HepG2 (cell line): ENCODE results near the gene TMEM38B. TPM values are rescaled to one million over a fixed set of nuclear protein-coding genes. Genes with fewer than 3 reads are reported as not detected.

ENCODE experiments used
- ATAC-seq: fragments of 200-7000 bp; cut with Tn5 transposase; 3 replicates; pipeline ENCODE4 v1.9.1; 2020; ENCODE audit warnings: mild to moderate bottlenecking, moderate library complexity
- BruUV-seq: library from RNA; stranded (reverse); fragments of 400-500 nt; replicated peaks from 2 replicates; lab custom pipeline; 2021; lab: Mats Ljungman, UMichigan
- CTCF ChIA-PET: fragments of 300-600 bp; formaldehyde crosslinking; extraction: SDS; loops from one replicate; lab custom pipeline; 2021; ENCODE audit warnings: low total read pairs, inconsistent platforms, low intra/inter-chr PET ratio; lab: Yijun Ruan, JAX
- POLR2A ChIA-PET: fragments of 350-600 bp; sonication (Branson Sonifier 250); formaldehyde crosslinking; loops from one replicate; lab custom pipeline; 2020; ENCODE audit warnings: antibody characterized with exemption, inconsistent platforms; lab: Yijun Ruan, JAX
- DNase-seq: peaks from one replicate; pipeline ENCODE4 v3.0.0-alpha.2; 2015; ENCODE audit warnings: low spot score
- FAIRE-seq: peaks from 3 replicates; lab custom pipeline; 2011; peaks lifted over from hg19 to GRCh38; lab: Jason Lieb, UNC
- H2AFZ ChIP-seq: one replicate; pipeline ENCODE4 v1.6.1; 2011; ENCODE audit warnings: low read length, inconsistent platforms
- H3K27ac ChIP-seq: fragments of 300-600 bp; 3 replicates; pipeline ENCODE4 v1.8.0; 2011; ENCODE audit warnings: mixed run types, mild to moderate bottlenecking, mixed read lengths, low read length, inconsistent platforms; ENCODE audit not compliant: insufficient read depth; ENCODE audit errors: extremely low read length
- H3K27me3 ChIP-seq, 2 experiments: fragments of 200-600 bp in 1 of 2; 2 replicates in 1 of 2; 3 replicates in 1 of 2; pipeline versions ENCODE4 v1.6.0 to v1.8.0; 2011; ENCODE audit warnings: low read length in 2 of 2, mild to moderate bottlenecking in 2 of 2, moderate library complexity in 2 of 2, inconsistent platforms in 1 of 2; ENCODE audit not compliant: insufficient read depth in 2 of 2, control insufficient read depth in 1 of 2
- H3K36me3 ChIP-seq, 2 experiments: fragments of 200-600 bp in 1 of 2; replicated peaks in 1 of 2; 2 replicates in 1 of 2; 3 replicates in 1 of 2; pipeline versions ENCODE4 v1.5.1 to v1.8.0; 2011; ENCODE audit warnings: low read length in 2 of 2, inconsistent platforms in 1 of 2; ENCODE audit not compliant: insufficient read depth in 2 of 2, control insufficient read depth in 1 of 2
- H3K4me1 ChIP-seq: 2 replicates; pipeline ENCODE4 v1.5.1; 2012; ENCODE audit warnings: low read length, inconsistent platforms; ENCODE audit not compliant: insufficient read depth
- H3K4me2 ChIP-seq: 2 replicates; pipeline ENCODE4 v1.6.0; 2011; ENCODE audit warnings: low read depth, low read length, inconsistent platforms
- H3K4me3 ChIP-seq, 3 experiments: fragments of 200-600 bp in 1 of 3; sonication (generic), shearing (Covaris generic) in 1 of 3; replicated peaks in 1 of 3; 2 replicates each; pipeline ENCODE4 v1.5.1; 2011 to 2016; ENCODE audit warnings: low read length in 3 of 3, inconsistent platforms in 2 of 3, low read depth in 2 of 3, mild to moderate bottlenecking in 2 of 3, control low read depth in 1 of 3, mixed read lengths in 1 of 3; ENCODE audit not compliant: insufficient read depth in 1 of 3
- H3K79me2 ChIP-seq: one replicate; pipeline ENCODE4 v1.6.1; 2011; ENCODE audit warnings: low read length, inconsistent platforms; ENCODE audit not compliant: insufficient read depth
- H3K9ac ChIP-seq: 2 replicates; pipeline ENCODE4 v1.6.0; 2011; ENCODE audit warnings: mild to moderate bottlenecking, low read depth, low read length, inconsistent platforms; ENCODE audit not compliant: insufficient read depth
- H3K9me3 ChIP-seq: 2 replicates; pipeline ENCODE4 v1.5.1; 2012; ENCODE audit warnings: mild to moderate bottlenecking, low read length
- H4K20me1 ChIP-seq: 2 replicates; pipeline ENCODE4 v1.6.0; 2011; ENCODE audit warnings: inconsistent platforms, mild to moderate bottlenecking, low read length, moderate library complexity; ENCODE audit not compliant: insufficient read depth
- ATM ChIP-seq: fragments of 450-650 bp; IDR thresholded peaks from 2 replicates; pipeline ENCODE4 v1.7.1; 2017; ENCODE audit warnings: mild to moderate bottlenecking, borderline replicate concordance
- CBX2 ChIP-seq, 2 experiments: fragments of 200-600 bp in 1 of 2; sonication (generic); formaldehyde crosslinking in 1 of 2; IDR thresholded peaks; 2 replicates each; pipeline versions ENCODE4 v1.7.0 to v1.8.1; 2018 to 2022; ENCODE audit warnings: low read depth in 2 of 2, low read length in 1 of 2, mild to moderate bottlenecking in 1 of 2, missing genetic modification reagents in 1 of 2
- MLLT10 ChIP-seq: sonication (generic); formaldehyde crosslinking; IDR thresholded peaks from 2 replicates; pipeline ENCODE4 v1.4.0; 2020; ENCODE audit warnings: missing genetic modification reagents
- RFX3 ChIP-seq: IDR thresholded peaks from 2 replicates; pipeline ENCODE4 v1.6.1; 2016; ENCODE audit warnings: missing biosample characterization, missing genetic modification reagents
- SUZ12 ChIP-seq: fragments of 150-350 bp; IDR thresholded peaks from 2 replicates; pipeline ENCODE4 v1.6.1; 2014; ENCODE audit warnings: low read depth, low read length
- ZFAT ChIP-seq: sonication (generic); formaldehyde crosslinking; conservative IDR thresholded peaks from 2 replicates; pipeline ENCODE4 v1.8.1; 2023; ENCODE audit warnings: missing genetic modification reagents, inconsistent platforms
- ZNF251 ChIP-seq: sonication (generic); formaldehyde crosslinking; IDR thresholded peaks from 2 replicates; pipeline ENCODE4 v1.9.0; 2021; ENCODE audit warnings: mild to moderate bottlenecking, missing genetic modification reagents
- ZNF383 ChIP-seq: sonication (generic); formaldehyde crosslinking; IDR thresholded peaks from 2 replicates; pipeline ENCODE4 v1.4.0; 2020; ENCODE audit warnings: missing genetic modification reagents, mild to moderate bottlenecking, borderline replicate concordance
- ZNF407 ChIP-seq: sonication (generic); formaldehyde crosslinking; IDR thresholded peaks from one replicate; pipeline ENCODE4 v1.5.1; 2020; ENCODE audit warnings: mild to moderate bottlenecking, missing genetic modification reagents; ENCODE audit errors: not compliant biosample characterization
- ZNF577 ChIP-seq: sonication (generic); formaldehyde crosslinking; IDR thresholded peaks from 2 replicates; pipeline ENCODE4 v1.4.0; 2020; ENCODE audit warnings: mild to moderate bottlenecking, low read depth, missing genetic modification reagents, borderline replicate concordance
- ZNF674 ChIP-seq: sonication (generic); formaldehyde crosslinking; IDR thresholded peaks from 2 replicates; pipeline ENCODE4 v1.5.0; 2020; ENCODE audit warnings: low read depth, mild to moderate bottlenecking, missing genetic modification reagents
- ZNF737 ChIP-seq: sonication (generic); formaldehyde crosslinking; IDR thresholded peaks from 2 replicates; pipeline ENCODE4 v1.5.0; 2020; ENCODE audit warnings: missing genetic modification reagents, mild to moderate bottlenecking, borderline replicate concordance
- ZNF740 ChIP-seq: sonication (generic); formaldehyde crosslinking; IDR thresholded peaks from 2 replicates; pipeline ENCODE4 v1.4.0; 2020; ENCODE audit warnings: missing genetic modification reagents
- WGBS: methylation state at CpG from one replicate; pipeline ENCODE4 v1.1.6; 2017; ENCODE audit warnings: low lambda C conversion rate; 5-methylcytosine and 5-hydroxymethylcytosine counted together
- in situ Hi-C: cut with HindIII; loops from 2 replicates; pipeline ENCODE4 v1.10.0; 2017; ENCODE audit warnings: low pct_unique_long_range_greater_than_20kb; ENCODE audit not compliant: extremely low pct_ligation_motif_present
- intact Hi-C: fragments of 100-400 bp; cut with micrococcal nuclease; formaldehyde crosslinking; loops from one replicate; pipeline ENCODE4 v1.10.0; 2022; ENCODE audit not compliant: unreplicated experiment
- polyA plus RNA-seq, 8 experiments: library from polyadenylated mRNA; depleted of rRNA in 3 of 8; stranded (reverse) in 7 of 8; unstranded in 1 of 8; fragments of >200 nt; fragmentation: Illumina TruSeq in 4 of 8; extraction: Trizol in 4 of 8; gene quantifications; 2 replicates each; pipeline versions ENCODE4 v1.2.1 to v1.2.3, GENCODE V29; 2011 to 2016; ENCODE audit warnings: low read depth in 4 of 8, missing spikeins in 1 of 8, mixed read lengths in 1 of 8; ENCODE audit not compliant: insufficient read depth in 1 of 8
- total RNA-seq, 5 experiments: library from RNA; depleted of rRNA; stranded (reverse); fragments of >200 nt; fragmentation: Illumina TruSeq; extraction: Trizol; gene quantifications; 2 replicates each; pipeline ENCODE4 v1.2.3, GENCODE V29; 2016; ENCODE audit warnings: low read depth in 1 of 5

Gene TMEM38B
- total and polyA plus RNA-seq, 2 of the 13 experiments (the other 11 are each of a cell fraction or from before 2014, with no cell fraction given), result 13.4 to 32.4 TPM

DNA sequence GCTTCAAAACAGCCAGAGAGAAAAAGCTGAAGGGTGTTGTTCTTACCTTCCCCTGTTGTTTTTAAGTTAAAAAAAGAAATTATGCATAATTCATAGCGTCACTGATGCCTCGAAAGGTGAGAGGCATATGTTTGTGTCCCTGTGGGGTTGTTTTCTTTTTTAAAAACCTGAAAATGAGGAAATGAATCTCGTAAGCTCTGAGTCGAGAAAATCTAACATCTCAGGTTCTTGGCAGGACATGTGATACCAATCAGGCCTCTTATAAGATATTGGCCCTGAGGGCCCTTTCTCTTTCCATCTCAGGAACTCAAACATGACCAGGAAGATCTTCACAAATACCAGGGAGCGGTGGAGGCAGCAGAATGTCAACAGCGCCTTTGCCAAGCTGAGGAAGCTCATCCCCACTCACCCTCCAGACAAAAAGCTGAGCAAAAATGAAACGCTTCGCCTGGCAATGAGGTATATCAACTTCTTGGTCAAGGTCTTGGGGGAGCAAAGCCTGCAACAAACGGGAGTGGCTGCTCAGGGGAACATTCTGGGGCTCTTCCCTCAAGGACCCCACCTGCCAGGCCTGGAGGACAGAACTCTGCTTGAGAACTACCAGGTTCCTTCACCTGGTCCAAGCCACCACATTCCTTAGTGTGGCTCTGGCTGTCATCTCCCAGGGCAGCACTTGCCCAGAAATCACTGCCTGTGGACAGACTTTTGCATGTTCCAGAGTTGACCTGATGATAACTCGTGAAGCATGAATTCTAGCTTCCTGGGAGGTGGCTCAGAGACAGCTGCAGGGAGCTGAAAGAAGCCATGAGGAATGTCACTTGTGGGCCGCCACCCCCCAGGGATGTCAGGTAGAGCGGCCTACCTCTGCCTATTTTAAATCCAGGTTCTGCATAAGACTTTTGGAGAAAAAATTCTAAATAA is 31.9 kb upstream of the TMEM38B start, which contains the start of gene TAL2:
TSS of gene TAL2 (plus strand) at position 274 of the 921 bp plus-strand sequence. CDS start at position 314, 40 bp downstream.
- Histone ChIP-seq H3K27ac (no peak within 1 kb of the TSS), H3K4me2 (no peak within 1 kb of the TSS), H3K9me3 (no peaks in the 10 kb centered on the region), H3K4me1 (peaks cover under 1% of the 10 kb centered on the region; the same call in 1 of the 2 replicates), H3K27me3 (peaks cover 0 to 13% of the 10 kb centered on the region in 2 experiments; a peak in 3 of 5 replicates), H4K20me1 (no peaks in the 10 kb centered on the region), H2AFZ (no peak within 1 kb of the TSS), H3K79me2 (no peaks in the 10 kb centered on the region), H3K9ac (no peak within 1 kb of the TSS), H3K4me3 (no peak within 1 kb of the TSS), H3K36me3 (no peaks in the 10 kb centered on the region)
- in situ Hi-C loops (no loop called here), intact Hi-C loops (no loop called here)
- POLR2A ChIA-PET, result no interaction called here
- FAIRE-seq (no peak), DNase-seq (no peak), ATAC-seq (no peak)
- no TSS peak for BruUV-seq
- 37% methylated on average over 12 of the region's 12 CpGs for WGBS
- CTCF ChIA-PET, result no interaction called here
- TF ChIP-seq ZNF740 (CRISPR knock-in tag) (no peak), CBX2 (IDR thresholded peaks at IDR 0.05; ENCODE audit: low read depth, low read length) (no peak), CBX2 (CRISPR knock-in tag; IDR thresholded peaks at IDR 0.05; ENCODE audit: low read depth) (no peak), ZNF407 (CRISPR knock-in tag) (no peak), ZNF737 (CRISPR knock-in tag) (no peak), ZNF251 (CRISPR knock-in tag) (no peak), MLLT10 (no peak), ZNF383 (CRISPR knock-in tag) (no peak), ZNF674 (CRISPR knock-in tag) (no peak), ZNF577 (CRISPR knock-in tag) (no peak), SUZ12 (no peak), RFX3 (CRISPR knock-in tag) (no peak), ZFAT (no peak), ATM (no peak)
